ENCODE measurements around the gene TRAF3. TPM values are rescaled to one million over a fixed set of nuclear protein-coding genes. Genes with fewer than 3 reads are reported as not detected.

The TRAF3 gene
- total RNA-seq, 4 donors from 2014 or later = 5.5 to 14.7 (median 6.9) TPM

DNA sequence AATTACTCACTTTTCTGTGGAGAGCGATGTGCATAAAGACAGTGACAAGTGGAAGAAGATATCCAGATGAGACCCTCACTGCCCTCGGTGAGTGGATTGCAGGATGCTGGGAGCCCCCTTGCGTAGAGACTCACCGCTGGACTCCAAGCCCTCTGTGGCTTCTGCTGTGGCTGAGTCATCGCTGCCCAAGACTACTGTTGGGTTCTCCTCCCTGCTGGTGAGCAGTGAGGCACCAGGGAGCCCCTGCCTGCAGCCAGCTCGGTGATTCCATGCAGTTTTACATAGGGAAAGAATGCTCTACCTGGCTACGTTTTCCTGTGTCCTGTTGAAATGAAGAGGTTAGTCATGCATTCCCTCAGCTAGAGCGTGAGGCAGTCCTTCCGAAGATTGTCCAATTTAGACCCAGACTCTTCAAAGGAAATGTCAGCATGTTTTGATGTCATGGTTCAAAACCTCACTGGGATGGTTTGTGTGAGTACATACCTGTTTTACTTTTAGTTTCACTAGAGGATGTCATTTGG is 28.2 kb downstream of the TRAF3 start:
- ATAC-seq (no peak), DNase-seq (no peak)
- no peaks in the 10 kb centered on the region for H3K4me1 ChIP-seq
- no peak overlapping the region for H3K27ac ChIP-seq
- TF ChIP-seq POLR2A (IDR thresholded peaks at IDR 0.05) = no peak
- TF ChIP-seq, protein P1, sequence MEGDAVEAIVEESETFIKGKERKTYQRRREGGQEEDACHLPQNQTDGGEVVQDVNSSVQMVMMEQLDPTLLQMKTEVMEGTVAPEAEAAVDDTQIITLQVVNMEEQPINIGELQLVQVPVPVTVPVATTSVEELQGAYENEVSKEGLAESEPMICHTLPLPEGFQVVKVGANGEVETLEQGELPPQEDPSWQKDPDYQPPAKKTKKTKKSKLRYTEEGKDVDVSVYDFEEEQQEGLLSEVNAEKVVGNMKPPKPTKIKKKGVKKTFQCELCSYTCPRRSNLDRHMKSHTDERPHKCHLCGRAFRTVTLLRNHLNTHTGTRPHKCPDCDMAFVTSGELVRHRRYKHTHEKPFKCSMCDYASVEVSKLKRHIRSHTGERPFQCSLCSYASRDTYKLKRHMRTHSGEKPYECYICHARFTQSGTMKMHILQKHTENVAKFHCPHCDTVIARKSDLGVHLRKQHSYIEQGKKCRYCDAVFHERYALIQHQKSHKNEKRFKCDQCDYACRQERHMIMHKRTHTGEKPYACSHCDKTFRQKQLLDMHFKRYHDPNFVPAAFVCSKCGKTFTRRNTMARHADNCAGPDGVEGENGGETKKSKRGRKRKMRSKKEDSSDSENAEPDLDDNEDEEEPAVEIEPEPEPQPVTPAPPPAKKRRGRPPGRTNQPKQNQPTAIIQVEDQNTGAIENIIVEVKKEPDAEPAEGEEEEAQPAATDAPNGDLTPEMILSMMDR (IDR thresholded peaks at IDR 0.05 in 4 of 5, conservative IDR thresholded peaks at IDR 0.05 in 1 of 5) = no peak
- intact Hi-C loops (cut with DNase I; ENCODE audit: low total_unique reads) = no loop called here
- H3K27me3 ChIP-seq = no peaks in the 10 kb centered on the region
- in situ Hi-C loops (cut with MboI; ENCODE audit: low sequenced_read_pairs in 4 of 4) = no loop called here
- no peak overlapping the region for H3K4me3 ChIP-seq
- no peaks in the 10 kb centered on the region for H3K9me3 ChIP-seq
- no peaks in the 10 kb centered on the region for H3K36me3 ChIP-seq

DNA sequence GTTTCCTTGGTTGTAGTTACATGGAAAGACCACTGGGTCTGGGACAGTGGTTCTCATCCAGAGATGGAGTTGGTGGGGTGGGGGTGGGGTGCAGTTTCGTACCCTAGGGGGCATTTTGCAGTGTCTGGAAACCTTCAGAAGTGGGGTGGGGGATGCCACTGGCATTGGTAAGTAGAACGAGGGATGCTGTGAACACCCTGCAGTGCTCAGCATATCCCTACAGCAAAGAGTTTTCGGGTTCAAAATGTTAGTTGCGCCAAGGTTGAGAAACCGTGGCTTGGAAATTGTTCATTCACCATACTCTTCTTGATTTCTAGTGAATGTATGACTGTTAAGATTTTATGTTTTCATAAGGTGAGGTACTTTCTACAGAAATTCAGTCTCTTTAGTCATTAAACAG is 28.7 kb downstream of the TRAF3 start:
- in situ Hi-C loops (cut with MboI; ENCODE audit: low sequenced_read_pairs in 4 of 4) (no loop called here), intact Hi-C loops (cut with DNase I; ENCODE audit: low total_unique reads) (no loop called here)
- no peaks in the 10 kb centered on the region for H3K36me3 ChIP-seq
- no peaks in the 10 kb centered on the region for H3K9me3 ChIP-seq
- no peak overlapping the region for H3K27ac ChIP-seq
- H3K4me3 ChIP-seq = no peak overlapping the region
- no peak for DNase-seq
- no peak for ATAC-seq
- TF ChIP-seq POLR2A (IDR thresholded peaks at IDR 0.05) = no peak
- TF ChIP-seq, protein P1 (IDR thresholded peaks at IDR 0.05 in 4 of 5, conservative IDR thresholded peaks at IDR 0.05 in 1 of 5) = no peak
- no peaks in the 10 kb centered on the region for H3K4me1 ChIP-seq
- no peaks in the 10 kb centered on the region for H3K27me3 ChIP-seq

DNA sequence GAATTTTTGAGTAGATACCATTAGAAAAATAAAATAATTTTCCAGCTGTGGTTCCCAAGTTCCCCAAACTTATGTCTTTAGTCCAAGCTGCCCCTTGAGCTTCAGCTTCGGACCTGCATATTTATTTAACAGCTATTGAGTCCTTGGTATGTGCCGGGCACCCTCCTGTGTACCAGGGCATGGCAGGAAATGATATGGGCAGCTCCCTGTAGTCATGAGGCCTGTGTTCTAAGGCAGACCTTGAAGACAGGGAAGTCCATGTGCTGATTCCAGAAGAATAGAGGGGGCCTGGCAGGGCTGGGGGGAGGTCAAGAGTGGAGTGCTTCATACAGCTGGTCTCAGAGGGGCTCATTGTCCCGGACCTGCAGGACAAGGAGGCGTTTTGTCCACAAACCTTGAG is 29.2 kb downstream of the TRAF3 start:
- no peak for DNase-seq
- Histone ChIP-seq H3K4me3 (no peak overlapping the region), H3K36me3 (no peaks in the 10 kb centered on the region), H3K4me1 (no peaks in the 10 kb centered on the region), H3K27me3 (no peaks in the 10 kb centered on the region), H3K9me3 (no peaks in the 10 kb centered on the region), H3K27ac (no peak overlapping the region)
- TF ChIP-seq, protein P1 (IDR thresholded peaks at IDR 0.05 in 4 of 5, conservative IDR thresholded peaks at IDR 0.05 in 1 of 5) = no peak
- TF ChIP-seq POLR2A (IDR thresholded peaks at IDR 0.05) = no peak
- ATAC-seq = no peak
- intact Hi-C loops (cut with DNase I; ENCODE audit: low total_unique reads) (no loop called here), in situ Hi-C loops (cut with MboI; ENCODE audit: low sequenced_read_pairs in 4 of 4) (no loop called here)

DNA sequence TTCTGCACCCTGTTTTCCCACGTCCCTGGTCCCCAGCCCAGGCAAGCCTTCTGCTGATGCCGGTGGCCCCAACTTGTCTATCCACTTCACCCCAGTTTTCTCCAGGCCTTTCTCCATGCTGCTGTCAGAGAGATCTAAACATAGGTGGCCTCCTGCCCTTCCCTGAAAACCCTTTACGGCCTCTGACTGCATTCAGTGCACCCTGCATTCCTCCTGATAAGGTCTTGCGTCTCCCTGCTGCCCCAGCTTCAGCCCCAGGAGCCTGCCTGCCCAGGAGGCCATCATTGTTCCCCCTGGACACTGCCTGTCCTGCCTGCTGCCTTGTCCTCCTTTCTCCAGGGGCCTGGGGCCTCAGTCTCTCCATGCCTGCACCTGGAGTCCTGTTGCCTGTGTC is 29.8 kb downstream of the TRAF3 start:
- intact Hi-C loops (cut with DNase I; ENCODE audit: low total_unique reads) = no loop called here
- Histone ChIP-seq H3K27ac (no peak overlapping the region), H3K27me3 (no peaks in the 10 kb centered on the region), H3K4me3 (no peak overlapping the region), H3K36me3 (no peaks in the 10 kb centered on the region), H3K4me1 (no peaks in the 10 kb centered on the region), H3K9me3 (no peaks in the 10 kb centered on the region)
- DNase-seq (no peak), ATAC-seq (no peak)
- no peak for TF ChIP-seq POLR2A (IDR thresholded peaks at IDR 0.05)
- TF ChIP-seq, protein P1 (IDR thresholded peaks at IDR 0.05 in 4 of 5, conservative IDR thresholded peaks at IDR 0.05 in 1 of 5) = no peak
- in situ Hi-C loops (cut with MboI; ENCODE audit: low sequenced_read_pairs in 4 of 4) = no loop called here

DNA sequence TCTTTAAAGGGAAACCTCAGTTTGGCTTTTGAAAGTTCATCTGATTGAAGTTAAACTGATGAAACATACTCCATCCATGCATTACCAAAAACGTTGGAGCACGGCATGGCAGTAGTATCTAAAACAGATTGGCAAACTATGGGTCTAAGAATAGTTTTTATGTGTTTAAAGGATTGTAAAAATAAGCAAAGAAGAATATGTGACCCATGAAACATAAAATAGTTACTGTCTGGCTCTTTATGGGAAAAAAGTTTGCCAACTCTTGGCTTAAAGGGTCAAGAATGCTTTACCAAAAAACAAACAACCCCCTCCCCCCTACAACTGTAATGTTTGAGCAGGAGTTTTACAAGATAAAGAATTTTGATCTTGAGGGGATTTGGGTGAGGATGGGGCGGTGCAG is 32.6 kb downstream of the TRAF3 start:
- Histone ChIP-seq H3K27ac (no peak overlapping the region), H3K4me3 (no peak overlapping the region), H3K4me1 (no peaks in the 10 kb centered on the region), H3K9me3 (no peaks in the 10 kb centered on the region), H3K36me3 (no peaks in the 10 kb centered on the region), H3K27me3 (no peaks in the 10 kb centered on the region)
- no peak for DNase-seq
- no peak for ATAC-seq
- TF ChIP-seq POLR2A (IDR thresholded peaks at IDR 0.05) = no peak
- TF ChIP-seq, protein P1 (IDR thresholded peaks at IDR 0.05 in 4 of 5, conservative IDR thresholded peaks at IDR 0.05 in 1 of 5) = no peak
- intact Hi-C loops (cut with DNase I; ENCODE audit: low total_unique reads) = no loop called here
- in situ Hi-C loops (cut with MboI; ENCODE audit: low sequenced_read_pairs in 4 of 4) = no loop called here
